Caco-2 (cell line): ENCODE results near the gene SNX33. TPM values are rescaled to one million over a fixed set of nuclear protein-coding genes. Genes with fewer than 3 reads are reported as not detected.
A peak's percentile ranks its signal among the peaks of the same experiment; 100 is the strongest.

ENCODE experiments used
- BruUV-seq: library from RNA; stranded (reverse); fragments of 400-500 nt; replicated peaks from 2 replicates; lab custom pipeline; 2021; lab: Mats Ljungman, UMichigan
- CTCF ChIA-PET: fragments of 300-600 bp; sonication (Branson Sonifier 250); formaldehyde crosslinking; loops from one replicate; lab custom pipeline; 2022; ENCODE audit warnings: antibody characterized with exemption; lab: Charles Lee
- POLR2A ChIA-PET: fragments of 300-600 bp; sonication (Branson Sonifier 250); formaldehyde crosslinking; loops from one replicate; lab custom pipeline; 2022; ENCODE audit warnings: antibody characterized with exemption; lab: Charles Lee
- DNase-seq, 2 experiments: peaks; one replicate each; pipeline versions ENCODE4 v3.0.0 to v3.0.0-alpha.2; 2020 to 2022
- H3K27me3 ChIP-seq: replicated peaks from 2 replicates; pipeline ENCODE4 v1.6.0; 2011; ENCODE audit warnings: low read length; ENCODE audit not compliant: control insufficient read depth, insufficient read depth
- H3K36me3 ChIP-seq: 2 replicates; pipeline ENCODE4 v1.5.1; 2011; ENCODE audit warnings: low read length; ENCODE audit not compliant: control insufficient read depth, insufficient read depth
- H3K4me1 ChIP-seq: fragments of 250-450 bp; sonication (Bioruptor Pico); 2 replicates; pipeline ENCODE4 v1.5.1; 2020; ENCODE audit warnings: mild to moderate bottlenecking
- H3K4me3 ChIP-seq: 2 replicates; pipeline ENCODE4 v1.5.1; 2011; ENCODE audit warnings: low read depth, mild to moderate bottlenecking, control low read depth, low read length
- H3K9me3 ChIP-seq: fragments of 250-450 bp; sonication (Bioruptor Pico); 2 replicates; pipeline ENCODE4 v1.5.1; 2020; ENCODE audit warnings: mild to moderate bottlenecking, moderate library complexity
- H3K27ac Mint-ChIP-seq: one replicate; pipeline ENCODE4 v1.8.0; 2022; ENCODE audit warnings: mixed read lengths; ENCODE audit not compliant: unreplicated experiment
- H3K27me3 Mint-ChIP-seq: one replicate; pipeline ENCODE4 v1.8.0; 2022; ENCODE audit warnings: mixed read lengths; ENCODE audit not compliant: insufficient read depth, unreplicated experiment
- H3K36me3 Mint-ChIP-seq: one replicate; pipeline ENCODE4 v1.8.0; 2022; ENCODE audit warnings: mild to moderate bottlenecking, mixed read lengths; ENCODE audit not compliant: insufficient read depth, unreplicated experiment
- H3K4me1 Mint-ChIP-seq: one replicate; pipeline ENCODE4 v1.8.0; 2022; ENCODE audit warnings: low read depth, mixed read lengths; ENCODE audit not compliant: unreplicated experiment
- H3K4me3 Mint-ChIP-seq: one replicate; pipeline ENCODE4 v1.8.0; 2022; ENCODE audit warnings: mild to moderate bottlenecking, moderate library complexity, mixed read lengths; ENCODE audit not compliant: unreplicated experiment
- H3K9me3 Mint-ChIP-seq: one replicate; pipeline ENCODE4 v1.8.0; 2022; ENCODE audit warnings: mixed read lengths; ENCODE audit not compliant: unreplicated experiment
- CTCF ChIP-seq, 2 experiments: fragments of 200-600 bp in 1 of 2; IDR thresholded peaks; 1 replicate in 1 of 2; 2 replicates in 1 of 2; pipeline versions ENCODE4 v1.5.1 to v1.8.0; 2011 to 2022; ENCODE audit warnings: antibody characterized with exemption in 1 of 2, control low read depth in 1 of 2, inconsistent platforms in 1 of 2, low read depth in 1 of 2, low read length in 1 of 2, mild to moderate bottlenecking in 1 of 2, moderate library complexity in 1 of 2; ENCODE audit not compliant: insufficient read depth in 1 of 2, severe bottlenecking in 1 of 2, unreplicated experiment in 1 of 2
- intact Hi-C: fragments of 100-400 bp; cut with micrococcal nuclease; formaldehyde crosslinking; loops from one replicate; pipeline ENCODE4 v1.10.0; 2022; ENCODE audit not compliant: unreplicated experiment
- total RNA-seq: library from RNA; stranded (reverse); gene quantifications from 2 replicates; pipeline ENCODE4 v1.2.3, GENCODE V29; 2022

The SNX33 gene
- total RNA-seq, 1 experiment from 2014 or later = 19.4 TPM

- no peak for DNase-seq
- intact Hi-C loops = no loop called here
- CTCF ChIA-PET = interaction anchor here (0.7 to 1.1 kb wide), 3 partner anchors 14 to 96 kb away, joined by 3 to 5 read pairs (median 3); no protein-coding TSS in a partner anchor
Measured at GRCh38 chr15:75680007-75680789, 32.5 kb downstream of the SNX33 start.

GRCh38 chr15:75682181-75683135 is 34.7 kb downstream of the SNX33 start:
- no peaks in the 10 kb centered on the region for H3K9me3 ChIP-seq
- H3K27me3 ChIP-seq = no peaks in the 10 kb centered on the region
- no peak overlapping the region for H3K4me3 ChIP-seq
- BruUV-seq = no TSS peak
- TF ChIP-seq CTCF (IDR thresholded peaks at IDR 0.05; ENCODE audit: insufficient read depth in 1 of 2, low read depth in 1 of 2, low read length in 1 of 2, severe bottlenecking in 1 of 2, unreplicated experiment in 1 of 2) = no peak
- POLR2A ChIA-PET = no interaction called here
- H3K36me3 ChIP-seq = no peaks in the 10 kb centered on the region
- Mint-ChIP-seq H3K4me3 (no peak overlapping the region), H3K36me3 (peaks cover 6% of the 10 kb centered on the region), H3K27me3 (no peaks in the 10 kb centered on the region), H3K4me1 (peaks cover 16% of the 10 kb centered on the region), H3K27ac (no peak overlapping the region), H3K9me3 (no peaks in the 10 kb centered on the region)
- CTCF ChIA-PET = no interaction called here
- intact Hi-C loops = loop anchor here (1.0 to 2.0 kb wide), 4 partner anchors 35 to 173 kb away; partner anchors contain the start of genes PTPN9 and SNX33
- 0 out of 2 replicates have a peak, but pooled peaks cover 6% of the 10 kb centered on the region for H3K4me1 ChIP-seq
- DNase-seq = no peak

More at GRCh38 chr15:75680007-75680789, 32.5 kb downstream of the SNX33 start:
- no peaks in the 10 kb centered on the region for H3K9me3 Mint-ChIP-seq
- TF ChIP-seq CTCF (IDR thresholded peaks at IDR 0.05; ENCODE audit: insufficient read depth in 1 of 2, low read depth in 1 of 2, low read length in 1 of 2, severe bottlenecking in 1 of 2, unreplicated experiment in 1 of 2) = no peak
- Histone ChIP-seq H3K9me3 (no peaks in the 10 kb centered on the region), H3K4me1 (0 out of 2 replicates have a peak, but pooled peaks cover 6% of the 10 kb centered on the region), H3K4me3 (no peak overlapping the region), H3K36me3 (no peaks in the 10 kb centered on the region), H3K27me3 (no peaks in the 10 kb centered on the region)
- peaks cover 6% of the 10 kb centered on the region for H3K36me3 Mint-ChIP-seq
- peak overlapping the region; percentile 31 for H3K27ac Mint-ChIP-seq
- H3K4me3 Mint-ChIP-seq = no peak overlapping the region
- POLR2A ChIA-PET = no interaction called here
- H3K4me1 Mint-ChIP-seq = peaks cover 16% of the 10 kb centered on the region
- no TSS peak for BruUV-seq
- H3K27me3 Mint-ChIP-seq = no peaks in the 10 kb centered on the region
